Right lobe of liver (tissue), 6 donors: Measurements from ENCODE around the gene B4GALT1. TPM values are rescaled to one million over a fixed set of nuclear protein-coding genes. Genes with fewer than 3 reads are reported as not detected.

Source experiments
- ATAC-seq, 4 donors: fragments of 200-7000 bp; cut with Tn5 transposase; one replicate each; pipeline ENCODE4 v1.9.1; 2020; ENCODE audit warnings: mild to moderate bottlenecking in 4 of 4, moderate library complexity in 4 of 4
- DNase-seq, 3 donors: peaks; one replicate each; pipeline ENCODE4 v3.0.0-alpha.2; 2020
- H3K27ac ChIP-seq, 3 donors: fragments of 200-600 bp; one replicate each; pipeline ENCODE4 v1.8.0; 2022
- H3K27me3 ChIP-seq, 2 donors: fragments of 200-600 bp; one replicate each; pipeline ENCODE4 v1.8.0; 2022
- H3K36me3 ChIP-seq, 4 donors: fragments of 200-600 bp; sonication (generic) in 1 of 4; one replicate each; pipeline versions ENCODE4 v1.5.1 to v1.8.0; 2017 to 2022; ENCODE audit warnings: control low read depth in 1 of 4
- H3K4me1 ChIP-seq, 4 donors: fragments of 200-600 bp; sonication (generic) in 1 of 4; one replicate each; pipeline versions ENCODE4 v1.5.1 to v1.8.0; 2017 to 2022; ENCODE audit warnings: control low read depth in 1 of 4
- H3K4me3 ChIP-seq, 3 donors: fragments of 200-600 bp; one replicate each; pipeline ENCODE4 v1.8.0; 2022
- H3K9me3 ChIP-seq, 4 donors: fragments of 200-600 bp; sonication (generic) in 1 of 4; one replicate each; pipeline versions ENCODE4 v1.5.1 to v1.8.0; 2017 to 2022; ENCODE audit warnings: control low read depth in 1 of 4
- CTCF ChIP-seq, 4 donors: fragments of 200-600 bp in 3 of 4; fragments of 450-650 bp in 1 of 4; IDR thresholded peaks; one replicate each; pipeline versions ENCODE4 v1.5.1 to v1.8.0; 2016 to 2022; ENCODE audit warnings: antibody characterized with exemption in 4 of 4, mild to moderate bottlenecking in 2 of 4
- POLR2A ChIP-seq: fragments of 450-650 bp; IDR thresholded peaks from one replicate; pipeline ENCODE4 v1.6.1; 2017; ENCODE audit warnings: antibody characterized with exemption, mild to moderate bottlenecking
- WGBS: methylation state at CpG from one replicate; pipeline ENCODE4 v1.1.6; 2018; ENCODE audit warnings: low coverage, low lambda C conversion rate; ENCODE audit not compliant: insufficient coverage; ENCODE audit errors: missing lambda C conversion rate; 5-methylcytosine and 5-hydroxymethylcytosine counted together
- intact Hi-C, 2 donors: fragments of 100-400 bp; cut with DNase I; formaldehyde crosslinking; loops; one replicate each; pipeline versions ENCODE4 v1.11.2 to v1.14.1; 2022
- long read RNA-seq: library from polyadenylated mRNA; unstranded; transcript quantifications from one replicate; pipeline ENCODE4 v2.0.0, GENCODE V29; 2019
- total RNA-seq, 6 experiments: library from RNA; depleted of rRNA in 2 of 6; stranded (reverse); fragments of >200 nt in 2 of 6; fragmentation: NEBNext Ultra II Directional in 3 of 6; extraction: Animal tissue kit (Norgen Biotek cat#: 25700) in 3 of 6; gene quantifications; one replicate each; pipeline versions ENCODE4 v1.1.0 to v1.2.4, GENCODE V29; 2016 to 2023
- donor health status: DM: no; HTN: yes; CAD: no.
- donor health status: DM: no; HTN: no; CAD: no.
- donor health status: DM: no; HTN: no; CAD: no.
- donor health status: DM: no; HTN: yes; CAD: no.
- donor health status: DM: no; HTN: yes; CAD: no.

The B4GALT1 gene, protein sequence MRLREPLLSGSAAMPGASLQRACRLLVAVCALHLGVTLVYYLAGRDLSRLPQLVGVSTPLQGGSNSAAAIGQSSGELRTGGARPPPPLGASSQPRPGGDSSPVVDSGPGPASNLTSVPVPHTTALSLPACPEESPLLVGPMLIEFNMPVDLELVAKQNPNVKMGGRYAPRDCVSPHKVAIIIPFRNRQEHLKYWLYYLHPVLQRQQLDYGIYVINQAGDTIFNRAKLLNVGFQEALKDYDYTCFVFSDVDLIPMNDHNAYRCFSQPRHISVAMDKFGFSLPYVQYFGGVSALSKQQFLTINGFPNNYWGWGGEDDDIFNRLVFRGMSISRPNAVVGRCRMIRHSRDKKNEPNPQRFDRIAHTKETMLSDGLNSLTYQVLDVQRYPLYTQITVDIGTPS
- total RNA-seq = 100 to 1,000 TPM in 1 of 6 experiments, 10 to 100 TPM in 5; 48.5 to 145 (median 79.5) TPM
- long read RNA-seq, partial matches to known transcripts = 2 of 22 reads
- long read RNA-seq, other reads (novel, unspliced or antisense) = 20 of 22 reads

DNA sequence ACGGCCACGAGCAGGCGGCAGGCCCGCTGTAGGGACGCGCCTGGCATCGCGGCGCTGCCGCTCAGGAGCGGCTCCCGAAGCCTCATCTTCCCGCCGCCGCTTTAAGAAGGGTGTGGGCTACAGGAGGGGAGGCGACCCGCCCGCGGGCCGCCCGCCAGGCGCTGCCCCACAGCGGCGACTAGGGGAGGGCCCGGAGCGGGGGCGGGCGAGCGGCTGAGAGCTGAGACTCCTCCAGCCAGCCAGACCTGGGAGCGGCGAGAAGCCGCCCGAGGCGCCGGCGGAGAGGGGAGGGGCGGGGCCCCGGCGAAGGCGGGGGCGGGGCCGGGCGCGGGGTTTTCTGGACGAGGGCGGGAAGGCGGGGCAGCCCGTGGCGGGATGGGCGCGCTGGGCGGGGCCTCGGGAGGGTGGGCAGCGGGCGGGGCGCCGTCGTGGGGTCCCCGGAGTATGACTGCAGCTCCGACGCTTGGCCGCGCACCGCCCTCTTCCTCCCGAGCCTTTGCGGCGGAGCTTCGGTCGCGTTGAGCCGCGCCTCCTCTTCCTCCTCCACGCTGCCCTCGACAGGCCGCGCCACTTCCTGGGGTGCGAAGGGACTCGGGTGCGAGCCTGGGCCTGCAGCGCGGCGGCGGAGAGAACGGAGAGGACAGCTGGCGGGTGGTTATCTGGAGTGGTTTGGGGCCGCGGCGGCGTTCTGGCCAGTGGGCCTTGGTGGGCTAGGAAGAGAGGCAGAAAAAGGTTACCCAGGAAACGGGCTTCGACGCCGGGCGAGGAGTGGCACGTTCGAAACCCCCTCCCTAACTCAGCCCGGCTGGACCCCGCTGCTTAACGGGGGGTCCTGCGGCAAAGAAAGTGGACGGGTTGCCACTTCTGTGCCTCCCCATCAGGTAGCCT is at the start of gene B4GALT1:
TSS of gene B4GALT1 (minus strand) at position 253 of the 888 bp plus-strand sequence. CDS start at position 86, 167 bp downstream.
- WGBS = 1% methylated on average over 15 of the region's 101 CpGs
- no peaks in the 10 kb centered on the region for H3K27me3 ChIP-seq
- H3K4me3 ChIP-seq = peak within 1 kb of the TSS; percentile 82 to 95 (median 88)
- peak within 1 kb of the TSS; percentile 98 to 99 (median 99) for H3K27ac ChIP-seq
- H3K9me3 ChIP-seq = no peaks in the 10 kb centered on the region
- TF ChIP-seq CTCF (IDR thresholded peaks at IDR 0.05) (peak in 2 of 4 donors; percentile 6 to 14), POLR2A (peak; percentile 96)
- peaks cover 0 to 50% (median 16%) of the 10 kb centered on the region in 4 donors for H3K4me1 ChIP-seq
- DNase-seq (peak; percentile 98 to 99 (median 98)), ATAC-seq (peak; percentile 55 to 78 (median 67))
- intact Hi-C loops = loop anchor here in 1 of 2 donors (10.0 kb wide), 1 partner anchor 83 kb away; no protein-coding TSS in a partner anchor
- H3K36me3 ChIP-seq = no peaks in the 10 kb centered on the region

DNA sequence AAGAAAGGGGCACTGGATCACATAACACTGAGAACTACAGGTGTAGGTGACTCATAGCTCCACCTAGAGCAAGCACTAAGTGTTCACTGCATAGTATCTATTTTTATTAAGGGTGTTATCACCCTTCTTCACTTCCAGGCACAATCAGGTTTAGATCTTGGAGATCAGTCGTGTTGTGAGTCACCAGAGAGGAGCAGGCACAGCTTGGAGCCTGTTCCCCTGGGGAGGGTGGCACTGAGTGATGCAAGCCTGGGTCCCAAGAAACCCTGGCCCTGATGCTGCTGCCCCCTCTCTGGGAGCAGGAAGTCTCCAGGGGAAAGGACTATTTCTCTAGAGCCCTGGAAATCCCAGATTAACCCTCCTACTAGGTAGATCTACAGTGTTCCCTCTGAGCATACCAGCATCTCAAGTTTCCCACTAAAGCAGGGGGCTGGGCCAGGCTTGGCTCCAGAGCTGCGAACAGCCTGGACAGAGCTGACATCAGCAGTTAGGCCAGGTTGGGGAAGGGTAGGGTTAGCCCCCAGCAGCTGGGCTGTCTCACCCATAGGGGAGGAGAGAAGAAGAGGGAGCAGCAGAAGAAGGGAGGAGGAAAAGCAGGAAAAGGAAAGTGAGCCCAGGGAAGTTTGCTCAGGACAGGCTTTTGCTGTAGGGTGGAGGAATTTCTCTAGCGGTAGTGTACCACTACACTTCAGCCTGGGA is 44.7 kb upstream of the B4GALT1 start:
- no peaks in the 10 kb centered on the region for H3K9me3 ChIP-seq
- no peak overlapping the region for H3K4me3 ChIP-seq
- no peaks in the 10 kb centered on the region for H3K36me3 ChIP-seq
- DNase-seq = peak in 1 of 3 donors; percentile 23
- ATAC-seq = peak in 1 of 4 donors; percentile 48
- intact Hi-C loops = no loop called here
- TF ChIP-seq CTCF (IDR thresholded peaks at IDR 0.05) = no peak
- TF ChIP-seq POLR2A = no peak
- WGBS = 80% methylated on average over 1 of the region's 3 CpGs
- H3K27ac ChIP-seq = no peak overlapping the region
- H3K27me3 ChIP-seq = no peaks in the 10 kb centered on the region
- H3K4me1 ChIP-seq = no peaks in the 10 kb centered on the region

DNA sequence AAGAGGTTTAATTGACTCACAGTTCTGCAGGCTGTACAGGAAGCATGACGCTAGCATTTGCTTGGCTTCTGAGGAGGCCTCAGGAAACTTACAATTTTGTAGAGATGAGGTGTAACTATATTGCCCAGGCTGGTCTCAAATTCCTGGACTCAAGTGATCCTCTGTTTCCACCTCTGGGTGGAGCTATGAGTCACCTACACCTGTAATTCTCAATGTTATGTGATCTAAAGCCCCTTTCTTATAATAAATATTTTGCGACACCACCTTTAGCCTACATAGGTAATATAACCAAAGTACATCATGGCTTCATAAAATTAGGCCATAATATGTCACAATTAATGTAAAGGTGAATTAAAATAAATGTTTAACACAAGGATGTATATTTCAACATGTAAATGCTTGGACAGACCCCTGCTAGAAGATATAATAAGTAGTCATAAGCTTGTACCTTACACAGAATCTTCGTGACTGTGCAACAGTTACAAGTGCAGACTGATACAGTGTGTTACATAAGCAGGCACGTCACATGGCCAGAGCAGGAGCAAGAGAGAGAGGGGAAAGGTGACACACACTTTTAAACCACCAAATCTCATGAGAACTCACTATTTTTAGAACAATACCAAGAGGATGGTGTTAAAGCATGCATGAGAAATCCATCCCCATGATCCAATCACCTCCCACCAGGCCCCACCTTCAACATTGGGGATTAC is 43.0 kb upstream of the B4GALT1 start:
- H3K9me3 ChIP-seq = no peaks in the 10 kb centered on the region
- H3K36me3 ChIP-seq = no peaks in the 10 kb centered on the region
- TF ChIP-seq CTCF (IDR thresholded peaks at IDR 0.05) = no peak
- no peak for TF ChIP-seq POLR2A
- DNase-seq (peak in 1 of 3 donors; percentile 44), ATAC-seq (peak in 1 of 4 donors; percentile 62)
- intact Hi-C loops = no loop called here
- 63% methylated on average over 4 of the region's 4 CpGs for WGBS
- H3K27me3 ChIP-seq = no peaks in the 10 kb centered on the region
- no peak overlapping the region for H3K27ac ChIP-seq
- H3K4me1 ChIP-seq = no peaks in the 10 kb centered on the region
- H3K4me3 ChIP-seq = no peak overlapping the region
